Measurements from ENCODE around the gene S100A13. TPM values are rescaled to one million over a fixed set of nuclear protein-coding genes. Genes with fewer than 3 reads are reported as not detected.

The S100A13 gene
- total RNA-seq, 2 experiments from 2014 or later = 4.8 to 10.3 TPM

DNA sequence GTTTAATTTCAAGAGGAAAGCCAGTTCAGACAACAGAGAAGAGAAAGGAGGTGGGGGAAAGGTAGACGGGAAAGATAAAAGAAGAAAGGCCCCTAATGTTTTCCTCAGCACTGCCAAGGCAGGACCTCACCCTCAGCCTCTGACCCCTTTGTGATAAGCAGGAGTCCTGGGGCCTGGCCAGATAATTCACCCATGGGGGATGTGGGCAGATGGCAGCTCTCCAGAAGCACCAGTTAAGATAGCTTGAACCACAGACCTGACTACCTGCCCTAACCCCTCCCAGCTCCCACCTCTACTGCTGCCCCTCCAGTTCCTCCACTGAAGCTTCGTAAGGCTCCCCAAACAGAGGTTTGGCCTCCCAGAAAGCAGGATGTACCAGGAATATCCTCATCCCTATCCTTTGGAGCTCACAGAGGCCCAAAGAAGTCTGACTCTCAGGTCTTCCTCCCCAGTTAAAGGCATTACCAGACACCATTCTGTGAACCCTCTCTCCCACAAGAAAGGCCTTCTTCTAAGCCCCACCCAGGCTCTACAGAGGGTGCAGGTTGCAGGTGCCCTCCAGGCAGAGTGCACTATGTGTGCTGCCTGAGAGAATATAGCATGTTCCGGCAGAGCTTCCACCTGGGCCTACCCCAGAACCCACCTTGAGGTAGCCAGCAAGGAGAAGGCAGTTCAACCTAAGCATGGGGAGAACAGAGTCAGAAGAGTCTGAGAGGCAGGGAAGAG lies 22.0 kb upstream of the S100A13 start:
- no peak overlapping the region for H2AFZ ChIP-seq (ENCODE audit: low read length)
- DNase-seq (ENCODE audit: low spot score) = no peak
- peaks cover 33% of the 10 kb centered on the region for H3K36me3 ChIP-seq (ENCODE audit: insufficient read depth, low read length)
- H3K4me1 ChIP-seq (ENCODE audit: insufficient read depth, low read length, poor library complexity, severe bottlenecking) = no peaks in the 10 kb centered on the region
- H4K20me1 ChIP-seq (ENCODE audit: insufficient read depth, low read length) = no peaks in the 10 kb centered on the region
- intact Hi-C loops (cut with micrococcal nuclease; ENCODE audit: unreplicated experiment) = no loop called here
- no peaks in the 10 kb centered on the region for H3K9me2 ChIP-seq (ENCODE audit: insufficient read depth, low read length)
- H3K79me2 ChIP-seq (ENCODE audit: insufficient read depth, low read depth, low read length) = no peaks in the 10 kb centered on the region
- H3K9me3 ChIP-seq (ENCODE audit: low read length) = no peaks in the 10 kb centered on the region
- no peak overlapping the region for H3K4me2 ChIP-seq (ENCODE audit: low read length)
- H3K27ac ChIP-seq (ENCODE audit: low read depth, low read length, poor library complexity, severe bottlenecking) = no peak overlapping the region
- POLR2A ChIA-PET = interaction anchor here (0.8 to 1.2 kb wide), 2 partner anchors 11 to 15 kb away, joined by 3 read pairs; partner anchors contain the start of gene CHTOP
- TF ChIP-seq EZH2phosphoT487 (IDR thresholded peaks at IDR 0.05; ENCODE audit: borderline replicate concordance, low read depth, low read length) = no peak
- TF ChIP-seq, protein P1, sequence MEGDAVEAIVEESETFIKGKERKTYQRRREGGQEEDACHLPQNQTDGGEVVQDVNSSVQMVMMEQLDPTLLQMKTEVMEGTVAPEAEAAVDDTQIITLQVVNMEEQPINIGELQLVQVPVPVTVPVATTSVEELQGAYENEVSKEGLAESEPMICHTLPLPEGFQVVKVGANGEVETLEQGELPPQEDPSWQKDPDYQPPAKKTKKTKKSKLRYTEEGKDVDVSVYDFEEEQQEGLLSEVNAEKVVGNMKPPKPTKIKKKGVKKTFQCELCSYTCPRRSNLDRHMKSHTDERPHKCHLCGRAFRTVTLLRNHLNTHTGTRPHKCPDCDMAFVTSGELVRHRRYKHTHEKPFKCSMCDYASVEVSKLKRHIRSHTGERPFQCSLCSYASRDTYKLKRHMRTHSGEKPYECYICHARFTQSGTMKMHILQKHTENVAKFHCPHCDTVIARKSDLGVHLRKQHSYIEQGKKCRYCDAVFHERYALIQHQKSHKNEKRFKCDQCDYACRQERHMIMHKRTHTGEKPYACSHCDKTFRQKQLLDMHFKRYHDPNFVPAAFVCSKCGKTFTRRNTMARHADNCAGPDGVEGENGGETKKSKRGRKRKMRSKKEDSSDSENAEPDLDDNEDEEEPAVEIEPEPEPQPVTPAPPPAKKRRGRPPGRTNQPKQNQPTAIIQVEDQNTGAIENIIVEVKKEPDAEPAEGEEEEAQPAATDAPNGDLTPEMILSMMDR (conservative IDR thresholded peaks at IDR 0.05; ENCODE audit: low read length) = no peak
- no peak overlapping the region for H3K4me3 ChIP-seq (ENCODE audit: low read depth, low read length, poor library complexity, severe bottlenecking)
- no TSS peak for BruUV-seq (replicated peaks)
- CTCF ChIA-PET (ENCODE audit: unreplicated experiment) = no interaction called here

DNA sequence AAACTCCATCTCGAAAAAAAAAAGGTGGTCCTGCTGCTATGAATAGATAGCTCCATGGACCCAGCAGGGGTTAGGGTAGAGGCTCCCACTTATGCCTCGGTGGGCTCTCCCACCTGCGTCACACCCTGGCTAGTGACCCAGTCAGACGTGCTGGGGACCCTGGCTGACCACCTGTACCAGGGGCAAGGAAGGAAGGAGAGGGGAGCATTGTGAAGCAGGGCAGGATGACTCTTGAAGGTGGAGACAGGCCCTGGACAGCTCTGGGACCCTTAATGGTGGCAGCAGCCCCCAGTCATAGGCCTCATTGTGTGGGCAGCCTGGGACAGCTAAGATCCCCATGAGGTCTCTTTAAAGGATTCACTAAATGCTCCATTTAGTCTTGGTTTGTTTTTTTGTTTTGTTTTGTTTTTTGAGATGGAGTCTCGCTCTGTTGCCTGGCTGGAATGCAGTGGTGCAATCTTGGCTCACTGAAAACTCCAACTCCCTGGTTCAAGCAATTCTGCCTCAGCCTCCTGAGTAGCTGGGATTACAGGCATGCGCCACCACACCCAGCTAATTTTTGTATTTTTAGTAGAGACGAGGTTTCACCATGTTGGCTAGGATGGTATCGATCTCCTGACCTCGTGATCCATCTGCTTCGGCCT lies 20.8 kb upstream of the S100A13 start:
- Histone ChIP-seq H4K20me1 (ENCODE audit: insufficient read depth, low read length) (no peaks in the 10 kb centered on the region), H3K4me2 (ENCODE audit: low read length) (no peak overlapping the region), H3K9me2 (ENCODE audit: insufficient read depth, low read length) (no peaks in the 10 kb centered on the region), H3K4me3 (ENCODE audit: low read depth, low read length, poor library complexity, severe bottlenecking) (no peak overlapping the region), H3K4me1 (ENCODE audit: insufficient read depth, low read length, poor library complexity, severe bottlenecking) (no peaks in the 10 kb centered on the region), H3K9me3 (ENCODE audit: low read length) (no peaks in the 10 kb centered on the region), H3K36me3 (ENCODE audit: insufficient read depth, low read length) (peaks cover 44% of the 10 kb centered on the region), H3K27ac (ENCODE audit: low read depth, low read length, poor library complexity, severe bottlenecking) (no peak overlapping the region), H2AFZ (ENCODE audit: low read length) (no peak overlapping the region), H3K79me2 (ENCODE audit: insufficient read depth, low read depth, low read length) (no peaks in the 10 kb centered on the region)
- no peak for DNase-seq (ENCODE audit: low spot score)
- ChIA-PET CTCF (ENCODE audit: unreplicated experiment) (no interaction called here), POLR2A (interaction anchor here (0.6 kb wide), 1 partner anchor 107 kb away, joined by 4 read pairs; no protein-coding TSS in a partner anchor)
- no TSS peak for BruUV-seq (replicated peaks)
- TF ChIP-seq, protein P1 (conservative IDR thresholded peaks at IDR 0.05; ENCODE audit: low read length) = no peak
- intact Hi-C loops (cut with micrococcal nuclease; ENCODE audit: unreplicated experiment) = no loop called here

DNA sequence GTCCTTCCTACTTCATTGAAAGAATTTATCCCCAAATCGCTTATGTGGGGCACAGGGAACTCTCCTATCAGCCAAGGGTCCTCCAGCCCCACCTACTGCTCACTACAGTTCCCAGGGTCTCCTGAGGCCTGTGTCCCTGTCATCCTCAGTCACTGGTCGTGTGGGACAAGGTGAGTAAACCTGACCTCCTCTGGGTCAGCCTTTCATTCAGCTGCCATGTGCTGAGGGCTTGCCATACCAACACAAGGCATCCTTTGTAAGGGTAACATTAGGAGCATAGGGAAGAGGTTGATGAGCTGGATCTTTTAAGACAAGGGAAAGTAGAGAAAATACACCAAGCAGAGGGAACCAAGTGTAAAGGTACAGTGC lies 20.0 kb upstream of the S100A13 start:
- H3K79me2 ChIP-seq (ENCODE audit: insufficient read depth, low read depth, low read length) = no peaks in the 10 kb centered on the region
- H3K4me1 ChIP-seq (ENCODE audit: insufficient read depth, low read length, poor library complexity, severe bottlenecking) = no peaks in the 10 kb centered on the region
- POLR2A ChIA-PET = interaction anchor here (0.6 kb wide), 2 partner anchors 10 to 108 kb away, joined by 3 to 4 read pairs; no protein-coding TSS in a partner anchor
- no peaks in the 10 kb centered on the region for H4K20me1 ChIP-seq (ENCODE audit: insufficient read depth, low read length)
- no peak overlapping the region for H3K4me3 ChIP-seq (ENCODE audit: low read depth, low read length, poor library complexity, severe bottlenecking)
- CTCF ChIA-PET (ENCODE audit: unreplicated experiment) = no interaction called here
- no peak overlapping the region for H3K27ac ChIP-seq (ENCODE audit: low read depth, low read length, poor library complexity, severe bottlenecking)
- H3K4me2 ChIP-seq (ENCODE audit: low read length) = no peak overlapping the region
- peaks cover 52% of the 10 kb centered on the region for H3K36me3 ChIP-seq (ENCODE audit: insufficient read depth, low read length)
- intact Hi-C loops (cut with micrococcal nuclease; ENCODE audit: unreplicated experiment) = no loop called here
- DNase-seq (ENCODE audit: low spot score) = no peak
- H3K9me3 ChIP-seq (ENCODE audit: low read length) = no peaks in the 10 kb centered on the region
- TF ChIP-seq, protein P1 (conservative IDR thresholded peaks at IDR 0.05; ENCODE audit: low read length) = no peak
- no peak for TF ChIP-seq EZH2phosphoT487 (IDR thresholded peaks at IDR 0.05; ENCODE audit: borderline replicate concordance, low read depth, low read length)
- no peaks in the 10 kb centered on the region for H3K9me2 ChIP-seq (ENCODE audit: insufficient read depth, low read length)
- BruUV-seq (replicated peaks) = no TSS peak
- no peak overlapping the region for H2AFZ ChIP-seq (ENCODE audit: low read length)

Data from OCI-LY7 (cell line).